Measurements from ENCODE around the gene IL17RC. TPM values are rescaled to one million over a fixed set of nuclear protein-coding genes. Genes with fewer than 3 reads are reported as not detected.

IL17RC gene
- total and polyA plus RNA-seq, 2 of the 8 experiments (the other 6 are each of a cell fraction or from before 2014, with no cell fraction given): 11.8 to 13.0 TPM

GRCh38 chr3:9916346-9916733, 558 bp upstream of the IL17RC start:
- Histone ChIP-seq H2BK120ac (replicated peaks; ENCODE audit: low read depth, low read length) (no peak overlapping the region), H3K4me3 (ENCODE audit: extremely low read depth in 1 of 4, insufficient read depth in 2 of 4, low read depth in 3 of 4, low read length in 4 of 4) (peak overlapping the region in 2 of 4 experiments; percentile 20 to 47; a peak in 4 of 8 replicates), H3K23me2 (ENCODE audit: low read depth, low read length) (peaks cover 10% of the 10 kb centered on the region; the same call in 1 of the 2 replicates), H3K36me3 (ENCODE audit: control insufficient read depth in 2 of 4, insufficient read depth in 4 of 4, low read length in 3 of 4) (no peaks in the 10 kb centered on the region), H3K4ac (replicated peaks; ENCODE audit: insufficient read length, low read depth, low read length) (peak overlapping the region; percentile 16), H2BK15ac (ENCODE audit: low read length) (peak overlapping the region; percentile 3; the same call in 1 of the 2 replicates), H2BK5ac (ENCODE audit: low read depth, low read length) (no peak overlapping the region), H3K4me2 (ENCODE audit: insufficient read depth in 1 of 2, low read depth in 2 of 2, low read length in 2 of 2) (peak overlapping the region; percentile 56 to 74), H4K20me1 (replicated peaks in 1 of 2; ENCODE audit: control insufficient read depth in 1 of 2, insufficient read depth in 2 of 2, low read length in 2 of 2) (no peaks in the 10 kb centered on the region), H2AFZ (ENCODE audit: low read length) (no peak overlapping the region), H3K56ac (replicated peaks; ENCODE audit: insufficient read length, low read depth, low read length) (no peak overlapping the region), H3K27me3 (replicated peaks in 1 of 4; ENCODE audit: control insufficient read depth in 3 of 4, extremely low read depth in 1 of 4, insufficient read depth in 3 of 4, low read length in 3 of 4) (peaks cover 0 to 18% (median 10%) of the 10 kb centered on the region in 4 experiments; a peak in 5 of 7 replicates), H2AK5ac (ENCODE audit: low read depth, low read length) (no peak overlapping the region), H3K4me1 (replicated peaks in 1 of 4; ENCODE audit: control insufficient read depth in 3 of 4, insufficient read depth in 4 of 4, low read length in 3 of 4) (peaks cover 0 to 20% (median 17%) of the 10 kb centered on the region in 4 experiments; a peak in 6 of 7 replicates), H3K79me2 (ENCODE audit: control insufficient read depth in 1 of 2, insufficient read depth in 2 of 2, low read length in 2 of 2) (no peaks in the 10 kb centered on the region), H3K9me3 (ENCODE audit: insufficient read depth in 2 of 2, low read depth in 1 of 2, low read length in 1 of 2) (peaks cover 0 to 6% of the 10 kb centered on the region in 2 experiments; a peak in 2 of 4 replicates), H4K5ac (ENCODE audit: insufficient read length, low read depth, low read length) (no peak overlapping the region), H2BK20ac (ENCODE audit: low read length) (no peak overlapping the region), H3K14ac (ENCODE audit: insufficient read length) (no peak overlapping the region), H3K9ac (replicated peaks in 1 of 4; ENCODE audit: extremely low read depth in 1 of 4, low read depth in 3 of 4, low read length in 3 of 4) (no peak overlapping the region), H3K18ac (ENCODE audit: extremely low read depth, low read length) (peak overlapping the region; percentile 88), H4K91ac (replicated peaks; ENCODE audit: insufficient read length, low read length) (no peak overlapping the region), H2BK12ac (ENCODE audit: low read depth, low read length) (no peak overlapping the region; the same call in 1 of the 2 replicates), H3K23ac (ENCODE audit: insufficient read length) (no peak overlapping the region), H3K27ac (ENCODE audit: low read depth, low read length) (no peak overlapping the region), H4K8ac (ENCODE audit: extremely low read depth, insufficient read depth, low read length) (no peak overlapping the region; the same call in 1 of the 2 replicates), H3K79me1 (ENCODE audit: low read depth, low read length) (no peaks in the 10 kb centered on the region)
- ChIA-PET POLR2A (ENCODE audit: partially characterized antibody) (interaction anchor here (0.7 to 5.5 kb wide), 11 partner anchors 9 to 123 kb away, joined by 3 to 43 read pairs (median 7); partner anchors contain the start of genes ARPC4, CRELD1, IL17RE and JAGN1), CTCF (ENCODE audit: partially characterized antibody) (interaction anchor here (1.0 to 9.1 kb wide), 7 partner anchors 11 to 97 kb away, joined by 3 to 76 read pairs (median 5); partner anchors contain the start of genes CRELD1 and IL17RE)
- DNase-seq (ENCODE audit: low read depth in 1 of 2, low spot score in 2 of 2) (no peak), FAIRE-seq (no peak)
- WGBS, 2 experiments (ENCODE audit: extremely low coverage in 1 of 2, insufficient coverage in 1 of 2, insufficient read length in 1 of 2, insufficient replicate concordance in 2 of 2, low coverage in 1 of 2, low lambda C conversion rate in 2 of 2, missing lambda C conversion rate in 1 of 2): 65% methylated on average over 5 of the region's 7 CpGs; no CpG with 5 or more reads in 1 of the 2 experiments
- TF ChIP-seq SUZ12 (IDR thresholded peaks at IDR 0.05; ENCODE audit: low read length): no peak
- no peak for TF ChIP-seq EZH2 (IDR thresholded peaks at IDR 0.05; ENCODE audit: low read depth, low read length, severe bottlenecking)
- TF ChIP-seq CHD1 (IDR thresholded peaks at IDR 0.05; ENCODE audit: low read depth, low read length): no peak
- TF ChIP-seq RFX5 (IDR thresholded peaks at IDR 0.05; ENCODE audit: borderline replicate concordance, low read depth, low read length): no peak
- no peak for TF ChIP-seq TBP (IDR thresholded peaks at IDR 0.05; ENCODE audit: low read depth, low read length)
- no peak for TF ChIP-seq POU5F1 (IDR thresholded peaks at IDR 0.05; ENCODE audit: low read depth, low read length)
- TF ChIP-seq, protein P1, sequence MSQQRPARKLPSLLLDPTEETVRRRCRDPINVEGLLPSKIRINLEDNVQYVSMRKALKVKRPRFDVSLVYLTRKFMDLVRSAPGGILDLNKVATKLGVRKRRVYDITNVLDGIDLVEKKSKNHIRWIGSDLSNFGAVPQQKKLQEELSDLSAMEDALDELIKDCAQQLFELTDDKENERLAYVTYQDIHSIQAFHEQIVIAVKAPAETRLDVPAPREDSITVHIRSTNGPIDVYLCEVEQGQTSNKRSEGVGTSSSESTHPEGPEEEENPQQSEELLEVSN (IDR thresholded peaks at IDR 0.05): no peak; the same call in 1 of the 2 replicates
- TF ChIP-seq CBX8 (IDR thresholded peaks at IDR 0.05; ENCODE audit: borderline replicate concordance, low read depth, low read length): no peak
- TF ChIP-seq TEAD4 (IDR thresholded peaks at IDR 0.05; ENCODE audit: low read depth, low read length): no peak
- no peak for TF ChIP-seq CBX5 (IDR thresholded peaks at IDR 0.05; ENCODE audit: low read depth, low read length)
- TF ChIP-seq, protein P2, sequence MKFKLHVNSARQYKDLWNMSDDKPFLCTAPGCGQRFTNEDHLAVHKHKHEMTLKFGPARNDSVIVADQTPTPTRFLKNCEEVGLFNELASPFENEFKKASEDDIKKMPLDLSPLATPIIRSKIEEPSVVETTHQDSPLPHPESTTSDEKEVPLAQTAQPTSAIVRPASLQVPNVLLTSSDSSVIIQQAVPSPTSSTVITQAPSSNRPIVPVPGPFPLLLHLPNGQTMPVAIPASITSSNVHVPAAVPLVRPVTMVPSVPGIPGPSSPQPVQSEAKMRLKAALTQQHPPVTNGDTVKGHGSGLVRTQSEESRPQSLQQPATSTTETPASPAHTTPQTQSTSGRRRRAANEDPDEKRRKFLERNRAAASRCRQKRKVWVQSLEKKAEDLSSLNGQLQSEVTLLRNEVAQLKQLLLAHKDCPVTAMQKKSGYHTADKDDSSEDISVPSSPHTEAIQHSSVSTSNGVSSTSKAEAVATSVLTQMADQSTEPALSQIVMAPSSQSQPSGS (IDR thresholded peaks at IDR 0.05; ENCODE audit: low read length): no peak
